Stimulated activated CD4-positive, alpha-beta T cell treated with anti-CD3 and anti-CD28 coated beads, Interleukin-4, amount 100 ng/mL, for 48 hours (primary cell): Measurements from ENCODE around the gene STAMBPL1.
"Not testable (repeated sequence)": the region's sequence is repeated elsewhere in the genome, so short reads cannot be mapped to it uniquely, and the experiment has no call there.

Experiments
- DNase-seq, 2 donors: peaks; one replicate each; pipeline ENCODE4 v3.0.0-alpha.2; 2020; ENCODE audit warnings: low read depth in 2 of 2

Gene STAMBPL1

GRCh38 chr10:88919041-88919440 lies 39.0 kb downstream of the STAMBPL1 start:
- no peak for DNase-seq

GRCh38 chr10:88920198-88920597 lies 40.2 kb downstream of the STAMBPL1 start:
- no peak for DNase-seq

- no peak for DNase-seq
Observed at GRCh38 chr10:88920986-88921593, 41.0 kb downstream of the STAMBPL1 start.

- no peak for DNase-seq
Observed at GRCh38 chr10:88922041-88922440, 42.0 kb downstream of the STAMBPL1 start.

- DNase-seq = no peak
Observed at GRCh38 chr10:88923520-88923919, 43.5 kb downstream of the STAMBPL1 start.

GRCh38 chr10:88926566-88927415 lies 46.7 kb downstream of the STAMBPL1 start:
- no peak for DNase-seq

DNA sequence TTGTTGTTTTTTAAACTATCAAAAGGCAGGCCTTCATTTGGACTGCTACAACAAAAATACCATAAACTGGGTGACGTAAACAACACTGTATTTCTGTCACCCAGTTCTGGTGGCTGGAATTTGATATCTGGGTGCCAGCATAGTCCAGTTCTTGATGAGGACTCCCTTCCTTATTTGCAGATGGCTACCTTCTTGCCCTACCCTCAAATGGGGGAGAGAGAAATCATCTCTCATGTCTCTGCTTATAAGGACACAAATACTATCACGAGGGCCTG lies 47.3 kb downstream of the STAMBPL1 start:
- no peak for DNase-seq

DNA sequence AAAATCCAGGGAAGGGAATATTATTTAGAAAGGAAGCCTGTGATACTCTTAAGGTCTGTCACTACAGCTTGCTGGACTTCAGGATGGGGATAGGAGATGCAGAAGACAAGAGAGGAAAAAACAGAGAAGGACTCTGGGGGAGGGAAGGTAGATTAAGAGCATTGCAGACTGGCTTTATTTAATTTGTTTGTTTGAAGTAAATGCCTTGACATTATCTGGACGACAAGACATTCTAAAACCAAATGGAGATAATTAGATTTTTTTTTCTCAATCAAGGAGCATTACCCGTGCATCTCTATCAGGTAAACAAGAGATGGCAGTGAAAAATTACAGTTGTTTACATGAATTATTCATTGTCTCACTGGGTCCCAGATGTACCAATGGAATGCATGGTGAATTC lies 48.2 kb downstream of the STAMBPL1 start:
- DNase-seq = no peak

GRCh38 chr10:88931548-88931947 lies 51.5 kb downstream of the STAMBPL1 start:
- no peak for DNase-seq

DNA sequence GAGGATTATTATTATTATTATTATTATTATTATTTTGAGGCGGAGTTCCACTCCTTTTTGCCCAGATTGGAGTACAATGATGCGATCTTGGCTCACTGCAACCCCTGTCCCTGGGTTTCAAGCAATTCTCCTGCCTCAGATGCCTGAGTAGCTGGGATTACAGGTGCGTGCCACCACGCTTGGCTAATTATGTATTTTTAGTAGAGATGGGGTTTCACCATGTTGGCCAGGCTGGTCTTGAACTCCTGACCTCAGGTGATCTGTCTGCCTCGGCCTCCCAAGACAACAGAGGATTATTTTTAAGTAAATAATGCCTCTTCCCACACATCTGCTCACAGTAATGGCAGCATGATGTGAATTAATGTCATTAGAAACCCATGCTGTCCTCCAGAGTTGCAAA lies 52.0 kb downstream of the STAMBPL1 start:
- DNase-seq = not testable (repeated sequence)

GRCh38 chr10:88932539-88933256 lies 52.7 kb downstream of the STAMBPL1 start:
- DNase-seq = peak in 1 of 2 donors; percentile 13

DNA sequence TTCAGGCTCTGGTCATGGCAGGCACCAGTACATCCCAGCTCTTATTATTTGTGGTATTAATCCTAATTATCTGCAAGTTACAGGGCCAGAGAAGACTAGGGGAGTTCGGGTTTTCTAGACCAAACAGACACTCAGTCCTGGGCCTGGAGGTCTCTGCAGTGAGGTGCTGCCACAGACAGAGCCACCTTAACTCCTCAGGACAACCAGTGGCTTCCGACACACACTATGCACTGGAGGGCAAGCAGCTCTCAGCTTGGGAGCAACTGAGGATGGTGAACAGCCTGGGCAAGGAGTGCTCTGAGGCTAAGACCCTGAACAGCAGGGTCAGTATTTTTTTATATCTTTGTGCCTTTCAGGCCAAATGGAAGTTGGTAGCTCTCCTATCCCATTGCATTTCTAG lies 53.5 kb downstream of the STAMBPL1 start:
- no peak for DNase-seq

DNA sequence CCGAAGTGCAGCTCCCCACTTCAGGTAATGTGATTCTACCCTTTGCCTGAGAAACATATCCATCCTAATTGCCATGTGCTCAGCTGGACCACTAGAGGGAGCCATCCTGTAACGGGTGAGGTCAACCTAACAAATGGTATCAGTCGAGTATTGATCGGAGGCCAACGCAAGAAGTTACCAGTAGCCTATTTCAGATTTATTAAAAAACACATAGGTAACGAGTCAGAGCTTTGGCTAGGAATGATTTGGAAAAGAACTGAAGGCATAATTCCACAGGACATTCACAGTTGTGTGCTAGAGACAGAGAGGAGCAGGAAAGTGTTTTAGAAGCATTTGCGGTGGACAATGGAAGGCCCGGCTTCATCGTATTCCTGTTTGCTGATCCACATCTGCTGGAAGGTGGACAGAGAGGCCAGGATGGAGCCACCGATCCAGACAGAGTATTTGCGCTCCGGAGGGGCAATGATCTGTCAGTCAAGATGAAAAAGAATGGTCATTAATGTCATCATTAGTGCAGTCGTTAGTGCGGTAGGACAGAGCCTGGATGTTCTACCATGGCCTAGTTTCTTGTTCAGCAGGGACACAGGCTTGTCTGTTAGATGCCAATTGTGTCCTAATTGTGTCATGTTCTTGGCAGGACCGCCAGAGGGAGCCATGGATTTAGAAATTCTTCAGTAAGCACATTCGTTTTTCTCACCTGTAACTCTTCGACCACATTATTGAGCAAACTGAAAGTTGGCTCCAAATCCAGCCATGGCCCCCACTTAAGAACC lies 55.0 kb downstream of the STAMBPL1 start:
- DNase-seq = peak; percentile 46 to 58

DNA sequence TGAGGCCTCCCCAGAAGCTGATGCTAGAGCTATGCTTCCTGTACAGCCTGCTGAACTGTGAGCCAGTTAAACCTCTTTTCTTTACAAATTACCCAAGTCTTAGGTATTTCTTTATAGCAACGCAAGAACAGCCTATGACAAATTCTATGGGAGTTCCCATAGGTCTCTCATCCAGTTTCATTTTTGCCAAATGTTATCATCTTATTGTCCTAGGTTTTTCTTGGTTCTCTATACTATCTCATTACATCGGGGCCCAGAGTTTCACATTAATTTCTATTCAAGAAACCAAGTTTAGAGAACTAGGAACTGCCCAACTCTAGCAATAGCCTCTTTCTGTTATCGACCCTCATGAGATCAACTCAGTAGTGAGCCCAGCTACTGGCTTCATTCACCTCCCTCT lies 56.6 kb downstream of the STAMBPL1 start:
- DNase-seq = no peak

DNA sequence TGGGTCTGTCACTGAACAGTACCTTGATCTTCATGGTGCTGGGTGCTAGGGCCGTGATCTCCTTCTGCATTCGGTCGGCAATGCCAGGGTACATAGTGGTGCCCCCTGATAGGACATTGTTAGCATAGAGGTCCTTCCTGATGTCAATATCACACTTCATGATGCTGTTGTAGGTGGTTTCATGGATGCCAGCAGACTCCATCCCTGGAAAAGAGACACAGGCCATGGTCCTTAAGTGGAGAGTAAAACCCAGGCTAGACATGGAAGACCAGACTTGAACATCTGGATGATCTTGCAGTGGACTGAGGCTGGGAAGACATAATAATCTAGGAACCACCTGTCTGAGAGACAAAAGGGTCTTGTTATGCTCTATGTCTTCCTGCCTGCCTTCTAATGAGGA lies 58.0 kb downstream of the STAMBPL1 start:
- DNase-seq = no peak

DNA sequence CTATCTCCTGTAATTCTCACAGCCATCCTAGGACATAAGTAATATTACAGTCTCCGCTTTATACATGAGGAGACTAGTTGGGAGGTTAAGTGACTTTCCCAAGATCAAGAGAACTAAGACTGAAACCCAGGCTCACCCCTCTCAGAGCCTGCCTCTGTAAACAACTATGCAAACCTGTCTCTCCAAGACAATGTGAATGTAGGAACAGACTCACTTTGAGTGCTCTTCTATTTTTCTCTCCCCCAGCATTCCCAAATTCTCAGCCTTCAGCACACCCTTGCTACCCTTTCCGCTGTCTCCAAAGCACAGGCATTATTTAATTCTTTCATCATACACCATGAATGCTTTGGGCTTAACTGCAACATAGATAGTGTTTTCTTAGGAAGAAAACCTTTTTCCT lies 58.9 kb downstream of the STAMBPL1 start:
- DNase-seq = no peak

GRCh38 chr10:88941026-88941425 lies 61.0 kb downstream of the STAMBPL1 start:
- DNase-seq = no peak

- DNase-seq = no peak
Observed at GRCh38 chr10:88943778-88944177, 63.7 kb downstream of the STAMBPL1 start.

GRCh38 chr10:88944813-88945212 lies 64.8 kb downstream of the STAMBPL1 start:
- no peak for DNase-seq

GRCh38 chr10:88946200-88946599 lies 66.2 kb downstream of the STAMBPL1 start:
- DNase-seq = no peak

DNA sequence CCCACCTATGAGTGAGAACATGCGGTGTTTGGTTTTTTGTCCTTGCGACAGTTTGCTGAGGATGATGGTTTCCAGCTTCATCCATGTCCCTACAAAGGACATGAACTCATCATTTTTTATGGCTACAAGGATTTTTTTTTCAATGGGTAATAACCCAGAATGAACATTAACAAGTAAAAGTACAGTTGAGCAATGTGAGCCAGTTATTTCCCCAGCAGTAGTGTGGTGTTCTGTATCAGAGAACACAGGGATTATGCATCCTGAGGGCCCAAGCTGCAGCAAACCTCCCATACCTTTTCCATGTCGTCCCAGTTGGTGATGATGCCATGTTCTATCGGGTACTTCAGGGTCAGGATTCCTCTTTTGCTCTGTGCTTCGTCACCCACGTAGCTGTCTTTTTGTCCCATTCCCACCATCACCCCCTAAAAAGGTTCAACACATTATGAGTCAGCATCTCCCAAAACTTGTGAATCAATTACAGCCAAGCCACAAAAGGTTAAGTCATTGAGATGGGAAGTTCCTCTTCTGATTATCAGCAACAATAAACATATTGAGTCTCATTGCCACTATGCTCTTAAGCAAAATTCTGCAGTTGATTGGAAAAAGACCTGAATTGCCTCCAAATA lies 67.0 kb downstream of the STAMBPL1 start:
- no peak for DNase-seq

DNA sequence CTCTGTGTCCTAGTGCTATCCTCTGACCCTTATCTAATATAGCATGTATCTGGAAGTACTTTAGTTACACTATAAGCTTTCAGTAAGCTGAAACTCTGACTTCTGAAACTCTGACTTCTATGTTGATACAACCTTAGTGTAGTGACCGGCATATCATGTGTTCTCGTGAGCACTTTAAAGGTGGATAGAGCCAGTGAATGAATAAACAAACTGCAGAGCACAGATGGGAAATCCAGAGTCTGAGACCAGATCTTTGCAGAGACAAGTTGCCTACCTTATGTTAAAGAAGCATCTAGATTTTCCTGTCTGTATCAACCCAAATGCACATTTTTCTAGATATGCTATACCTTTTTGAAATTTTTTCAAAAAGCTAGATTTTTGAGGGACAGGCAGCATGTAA lies 69.0 kb downstream of the STAMBPL1 start:
- no peak for DNase-seq
